Measurements from ENCODE around the gene IPO11. TPM values are rescaled to one million over a fixed set of nuclear protein-coding genes. Genes with fewer than 3 reads are reported as not detected.

IPO11 gene
- total RNA-seq, 1 donor from 2014 or later = 30.3 TPM

DNA sequence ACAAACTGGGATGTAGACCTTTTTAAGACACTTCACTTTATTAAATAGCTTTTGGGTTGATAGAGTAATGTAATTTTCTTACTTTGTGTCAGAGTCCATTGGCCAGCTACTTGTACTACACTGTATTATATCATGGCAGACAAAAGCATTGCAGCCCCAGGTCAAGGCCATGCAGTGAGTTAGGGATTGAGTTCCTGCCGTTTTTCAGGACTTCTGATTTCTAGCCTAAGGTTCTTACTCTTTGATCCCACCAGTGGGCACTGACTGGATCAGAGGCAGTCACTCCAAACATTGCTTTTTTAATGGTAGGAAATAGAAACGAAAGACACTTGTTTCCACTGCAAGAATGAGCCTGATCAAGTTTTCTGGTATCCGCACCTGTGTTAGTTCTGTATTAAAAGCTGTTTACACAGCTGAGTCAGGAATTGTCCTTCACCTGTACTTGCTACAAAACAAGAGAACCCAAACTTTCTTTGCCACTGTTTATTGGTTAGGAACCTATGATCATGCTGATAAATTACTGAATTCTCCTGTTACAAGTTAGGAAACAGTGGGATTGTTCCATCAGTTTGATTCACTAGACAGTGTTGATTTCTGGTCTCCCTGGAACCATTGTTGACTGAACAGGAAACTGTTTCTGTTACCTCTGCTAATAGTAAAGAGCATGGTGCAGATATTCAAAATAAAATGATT, 188.1 kb downstream of the IPO11 start:
- no peaks in the 10 kb centered on the region for H3K27me3 ChIP-seq (ENCODE audit: low read depth)
- peaks cover 16% of the 10 kb centered on the region for H3K36me3 ChIP-seq
- H3K27ac ChIP-seq (replicated peaks) = no peak overlapping the region
- no peaks in the 10 kb centered on the region for H3K9me3 ChIP-seq (replicated peaks)
- no peaks in the 10 kb centered on the region for H3K4me1 ChIP-seq
- intact Hi-C loops (cut with micrococcal nuclease) = no loop called here
- TF ChIP-seq, protein P1, sequence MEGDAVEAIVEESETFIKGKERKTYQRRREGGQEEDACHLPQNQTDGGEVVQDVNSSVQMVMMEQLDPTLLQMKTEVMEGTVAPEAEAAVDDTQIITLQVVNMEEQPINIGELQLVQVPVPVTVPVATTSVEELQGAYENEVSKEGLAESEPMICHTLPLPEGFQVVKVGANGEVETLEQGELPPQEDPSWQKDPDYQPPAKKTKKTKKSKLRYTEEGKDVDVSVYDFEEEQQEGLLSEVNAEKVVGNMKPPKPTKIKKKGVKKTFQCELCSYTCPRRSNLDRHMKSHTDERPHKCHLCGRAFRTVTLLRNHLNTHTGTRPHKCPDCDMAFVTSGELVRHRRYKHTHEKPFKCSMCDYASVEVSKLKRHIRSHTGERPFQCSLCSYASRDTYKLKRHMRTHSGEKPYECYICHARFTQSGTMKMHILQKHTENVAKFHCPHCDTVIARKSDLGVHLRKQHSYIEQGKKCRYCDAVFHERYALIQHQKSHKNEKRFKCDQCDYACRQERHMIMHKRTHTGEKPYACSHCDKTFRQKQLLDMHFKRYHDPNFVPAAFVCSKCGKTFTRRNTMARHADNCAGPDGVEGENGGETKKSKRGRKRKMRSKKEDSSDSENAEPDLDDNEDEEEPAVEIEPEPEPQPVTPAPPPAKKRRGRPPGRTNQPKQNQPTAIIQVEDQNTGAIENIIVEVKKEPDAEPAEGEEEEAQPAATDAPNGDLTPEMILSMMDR (IDR thresholded peaks at IDR 0.05; ENCODE audit: borderline replicate concordance) = no peak
- no peak overlapping the region for H3K4me3 ChIP-seq
- DNase-seq = no peak

- Histone ChIP-seq H3K4me1 (no peaks in the 10 kb centered on the region), H3K27ac (replicated peaks) (no peak overlapping the region), H3K27me3 (ENCODE audit: low read depth) (no peaks in the 10 kb centered on the region), H3K36me3 (peaks cover 19% of the 10 kb centered on the region), H3K9me3 (replicated peaks) (no peaks in the 10 kb centered on the region), H3K4me3 (no peak overlapping the region)
- intact Hi-C loops (cut with micrococcal nuclease) = no loop called here
- DNase-seq = no peak
- TF ChIP-seq, protein P1 (IDR thresholded peaks at IDR 0.05; ENCODE audit: borderline replicate concordance) = no peak
Measured at GRCh38 chr5:62603934-62604333, 191.4 kb downstream of the IPO11 start.

- TF ChIP-seq, protein P1 (IDR thresholded peaks at IDR 0.05; ENCODE audit: borderline replicate concordance) = no peak
- intact Hi-C loops (cut with micrococcal nuclease) = no loop called here
- no peak overlapping the region for H3K4me3 ChIP-seq
- no peak for DNase-seq
- no peaks in the 10 kb centered on the region for H3K27me3 ChIP-seq (ENCODE audit: low read depth)
- no peak overlapping the region for H3K27ac ChIP-seq (replicated peaks)
- H3K36me3 ChIP-seq = peaks cover 29% of the 10 kb centered on the region
- H3K4me1 ChIP-seq = no peaks in the 10 kb centered on the region
- no peaks in the 10 kb centered on the region for H3K9me3 ChIP-seq (replicated peaks)
Measured at GRCh38 chr5:62605638-62606037, 193.1 kb downstream of the IPO11 start.

GRCh38 chr5:62606878-62607277, 194.3 kb downstream of the IPO11 start:
- TF ChIP-seq, protein P1 (IDR thresholded peaks at IDR 0.05; ENCODE audit: borderline replicate concordance) = no peak
- Histone ChIP-seq H3K36me3 (peaks cover 29% of the 10 kb centered on the region), H3K4me3 (no peak overlapping the region), H3K9me3 (replicated peaks) (no peaks in the 10 kb centered on the region), H3K4me1 (no peaks in the 10 kb centered on the region), H3K27me3 (ENCODE audit: low read depth) (no peaks in the 10 kb centered on the region), H3K27ac (replicated peaks) (no peak overlapping the region)
- intact Hi-C loops (cut with micrococcal nuclease) = no loop called here
- DNase-seq = no peak

GRCh38 chr5:62607615-62608014, 195.1 kb downstream of the IPO11 start:
- H3K9me3 ChIP-seq (replicated peaks) = no peaks in the 10 kb centered on the region
- no peaks in the 10 kb centered on the region for H3K4me1 ChIP-seq
- intact Hi-C loops (cut with micrococcal nuclease) = no loop called here
- H3K36me3 ChIP-seq = peaks cover 23% of the 10 kb centered on the region
- H3K4me3 ChIP-seq = no peak overlapping the region
- TF ChIP-seq, protein P1 (IDR thresholded peaks at IDR 0.05; ENCODE audit: borderline replicate concordance) = no peak
- DNase-seq = no peak
- H3K27me3 ChIP-seq (ENCODE audit: low read depth) = no peaks in the 10 kb centered on the region
- H3K27ac ChIP-seq (replicated peaks) = no peak overlapping the region
